GM19455 (cell line): ENCODE data around the gene IL21R.
A peak's percentile ranks its signal among the peaks of the same experiment; 100 is the strongest.

ENCODE experiments used
- ATAC-seq: cut with Tn5 transposase; IDR thresholded peaks from one replicate; pipeline ENCODE4 v1.9.1; 2021; ENCODE audit not compliant: unreplicated experiment

The IL21R gene

GRCh38 chr16:27401768-27402568 lies at the start of gene IL21R:
Gene IL21R, plus strand, starts transcription at chr16:27402174. Its CDS starts 27,898 bp downstream, at chr16:27430072.
- ATAC-seq: peak; percentile 57

GRCh38 chr16:27353853-27354252 lies 48.1 kb upstream of the IL21R start:
- no peak for ATAC-seq

GRCh38 chr16:27355610-27356009 lies 46.4 kb upstream of the IL21R start:
- no peak for ATAC-seq

GRCh38 chr16:27356794-27357193 lies 45.2 kb upstream of the IL21R start:
- no peak for ATAC-seq

- no peak for ATAC-seq
Measured at GRCh38 chr16:27359051-27359450, 42.9 kb upstream of the IL21R start.

- no peak for ATAC-seq
Measured at GRCh38 chr16:27359615-27360014, 42.4 kb upstream of the IL21R start.

- ATAC-seq: no peak
Measured at GRCh38 chr16:27361987-27362386, 40.0 kb upstream of the IL21R start.

GRCh38 chr16:27362570-27363245 lies 39.3 kb upstream of the IL21R start:
- no peak for ATAC-seq

- ATAC-seq: no peak
Measured at GRCh38 chr16:27363246-27363632, 38.7 kb upstream of the IL21R start.

- no peak for ATAC-seq
Measured at GRCh38 chr16:27363797-27364196, 38.2 kb upstream of the IL21R start.

GRCh38 chr16:27364493-27365141 lies 37.4 kb upstream of the IL21R start:
- no peak for ATAC-seq

- ATAC-seq: no peak
Measured at GRCh38 chr16:27365142-27366089, 36.6 kb upstream of the IL21R start.

- ATAC-seq: peak; percentile 26
Measured at GRCh38 chr16:27366687-27367460, 35.1 kb upstream of the IL21R start.

- peak; percentile 50 for ATAC-seq
Measured at GRCh38 chr16:27367461-27368357, 34.3 kb upstream of the IL21R start.

GRCh38 chr16:27368358-27368722 lies 33.6 kb upstream of the IL21R start:
- no peak for ATAC-seq

- no peak for ATAC-seq
Measured at GRCh38 chr16:27369806-27370205, 32.2 kb upstream of the IL21R start.

GRCh38 chr16:27370318-27370717 lies 31.7 kb upstream of the IL21R start:
- ATAC-seq: no peak

- no peak for ATAC-seq
Measured at GRCh38 chr16:27373312-27373711, 28.7 kb upstream of the IL21R start.

GRCh38 chr16:27374221-27374803 lies 27.7 kb upstream of the IL21R start:
- ATAC-seq: no peak
